Tibial nerve (tissue), 4 donors: Measurements from ENCODE around the gene PTPN14. TPM values are rescaled to one million over a fixed set of nuclear protein-coding genes. Genes with fewer than 3 reads are reported as not detected.

Source experiments
- DNase-seq, 2 donors: peaks; one replicate each; pipeline ENCODE4 v3.0.0-alpha.2; 2019; ENCODE audit warnings: low spot score in 2 of 2
- H3K27ac ChIP-seq, 4 donors: fragments of 200-600 bp; sonication (generic) in 3 of 4; one replicate each; pipeline ENCODE4 v1.5.1; 2017 to 2019; ENCODE audit warnings: mild to moderate bottlenecking in 1 of 4
- H3K27me3 ChIP-seq, 2 donors: fragments of 200-600 bp; sonication (generic) in 1 of 2; one replicate each; pipeline versions ENCODE4 v1.5.1 to v1.6.0; 2017 to 2019
- H3K36me3 ChIP-seq, 3 donors: fragments of 200-600 bp; sonication (generic); one replicate each; pipeline ENCODE4 v1.5.1; 2018 to 2019
- H3K4me1 ChIP-seq, 4 donors: fragments of 200-600 bp; sonication (generic) in 3 of 4; one replicate each; pipeline ENCODE4 v1.5.1; 2017 to 2019
- H3K4me3 ChIP-seq, 4 donors: fragments of 200-600 bp; sonication (generic) in 3 of 4; one replicate each; pipeline ENCODE4 v1.5.1; 2017 to 2019; ENCODE audit warnings: mild to moderate bottlenecking in 1 of 4, moderate library complexity in 1 of 4
- H3K9me3 ChIP-seq, 4 donors: fragments of 200-600 bp; sonication (generic) in 3 of 4; one replicate each; pipeline ENCODE4 v1.5.1; 2017 to 2019
- EP300 ChIP-seq, 2 donors: sonication (generic); formaldehyde crosslinking; IDR thresholded peaks; one replicate each; pipeline ENCODE4 v1.6.1; 2017; ENCODE audit warnings: antibody characterized with exemption in 2 of 2, mild to moderate bottlenecking in 1 of 2
- POLR2A ChIP-seq, 2 donors: fragments of 450-650 bp; IDR thresholded peaks; one replicate each; pipeline ENCODE4 v1.6.1; 2017; ENCODE audit warnings: antibody characterized with exemption in 2 of 2, mild to moderate bottlenecking in 2 of 2, moderate library complexity in 2 of 2
- WGBS, 2 donors: methylation state at CpG; one replicate each; pipeline ENCODE4 v1.1.5; 2018; 5-methylcytosine and 5-hydroxymethylcytosine counted together
- total RNA-seq, 4 donors: library from RNA; depleted of rRNA; stranded (reverse); fragments of >200 nt; gene quantifications; one replicate each; pipeline ENCODE4 v1.1.0, GENCODE V29; 2016
- TF ChIP-seq, protein P1 (sequence below), 5 experiments: fragments of 200-600 bp in 3 of 5; fragments of 450-650 bp in 2 of 5; sonication (generic) in 3 of 5; IDR thresholded peaks; one replicate each; pipeline ENCODE4 v1.5.1; 2016 to 2019; ENCODE audit warnings: antibody characterized with exemption in 5 of 5, mild to moderate bottlenecking in 3 of 5, moderate library complexity in 2 of 5

PTPN14 gene
- total RNA-seq, 4 donors from 2014 or later: 25.8 to 47.4 (median 38.2) TPM

DNA sequence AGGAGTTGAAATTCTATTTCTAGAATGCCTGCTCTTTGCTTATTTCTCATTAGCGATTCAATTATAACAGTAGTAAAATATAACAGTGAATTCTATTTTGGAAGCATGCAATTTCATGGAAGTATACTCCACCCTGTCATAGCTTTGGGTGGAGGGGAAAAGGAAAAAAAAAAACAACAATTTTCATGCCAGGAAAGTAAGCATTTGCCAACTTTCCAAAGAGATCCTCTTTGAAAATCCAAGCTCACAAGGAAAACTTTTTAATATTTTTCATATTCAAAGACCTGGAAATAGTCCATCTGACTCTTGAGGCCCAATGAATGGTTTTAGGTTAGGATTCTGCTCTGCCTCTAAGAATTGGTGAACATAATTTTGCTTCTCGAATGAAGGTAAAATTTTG, 134.5 kb downstream of the PTPN14 start:
- 43 to 53% methylated on average over 2 of the region's 2 CpGs for WGBS, 2 donors
- Histone ChIP-seq H3K27ac (peak overlapping the region in 1 of 4 donors; percentile 55), H3K9me3 (no peaks in the 10 kb centered on the region), H3K36me3 (no peaks in the 10 kb centered on the region), H3K4me3 (no peak overlapping the region), H3K27me3 (no peaks in the 10 kb centered on the region), H3K4me1 (peaks cover 0 to 41% (median 8%) of the 10 kb centered on the region in 4 donors)
- no peak for DNase-seq
- TF ChIP-seq EP300 (IDR thresholded peaks at IDR 0.05): no peak
- TF ChIP-seq, protein P1, sequence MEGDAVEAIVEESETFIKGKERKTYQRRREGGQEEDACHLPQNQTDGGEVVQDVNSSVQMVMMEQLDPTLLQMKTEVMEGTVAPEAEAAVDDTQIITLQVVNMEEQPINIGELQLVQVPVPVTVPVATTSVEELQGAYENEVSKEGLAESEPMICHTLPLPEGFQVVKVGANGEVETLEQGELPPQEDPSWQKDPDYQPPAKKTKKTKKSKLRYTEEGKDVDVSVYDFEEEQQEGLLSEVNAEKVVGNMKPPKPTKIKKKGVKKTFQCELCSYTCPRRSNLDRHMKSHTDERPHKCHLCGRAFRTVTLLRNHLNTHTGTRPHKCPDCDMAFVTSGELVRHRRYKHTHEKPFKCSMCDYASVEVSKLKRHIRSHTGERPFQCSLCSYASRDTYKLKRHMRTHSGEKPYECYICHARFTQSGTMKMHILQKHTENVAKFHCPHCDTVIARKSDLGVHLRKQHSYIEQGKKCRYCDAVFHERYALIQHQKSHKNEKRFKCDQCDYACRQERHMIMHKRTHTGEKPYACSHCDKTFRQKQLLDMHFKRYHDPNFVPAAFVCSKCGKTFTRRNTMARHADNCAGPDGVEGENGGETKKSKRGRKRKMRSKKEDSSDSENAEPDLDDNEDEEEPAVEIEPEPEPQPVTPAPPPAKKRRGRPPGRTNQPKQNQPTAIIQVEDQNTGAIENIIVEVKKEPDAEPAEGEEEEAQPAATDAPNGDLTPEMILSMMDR (IDR thresholded peaks at IDR 0.05): no peak
- TF ChIP-seq POLR2A (IDR thresholded peaks at IDR 0.05): no peak

DNA sequence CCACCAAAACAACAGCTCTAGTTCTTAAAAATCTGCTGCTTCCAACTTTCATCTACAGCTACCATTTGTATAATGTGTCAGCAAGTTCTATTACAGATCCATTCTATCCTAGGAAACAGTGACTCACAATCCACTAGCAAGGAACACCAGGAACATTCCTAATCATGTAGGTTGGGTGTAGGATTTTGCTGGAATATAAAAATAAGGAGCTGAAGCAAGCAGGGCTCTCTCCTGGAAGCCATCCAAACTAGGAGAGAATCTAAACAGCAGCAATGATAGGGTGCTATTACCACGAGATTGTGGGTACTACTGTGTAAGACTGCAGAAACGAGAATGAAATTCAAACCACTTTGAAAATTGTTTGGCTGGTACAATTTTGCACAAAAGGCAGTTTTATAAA, 135.0 kb downstream of the PTPN14 start:
- Histone ChIP-seq H3K27me3 (no peaks in the 10 kb centered on the region), H3K36me3 (peaks cover 0 to 1% (median 0%) of the 10 kb centered on the region in 3 donors), H3K9me3 (no peaks in the 10 kb centered on the region), H3K4me3 (no peak overlapping the region), H3K4me1 (peaks cover 0 to 41% (median 8%) of the 10 kb centered on the region in 4 donors), H3K27ac (peak overlapping the region in 2 of 4 donors; percentile 4 to 55)
- TF ChIP-seq EP300 (IDR thresholded peaks at IDR 0.05): no peak
- 10 to 19% methylated on average over 2 of the region's 2 CpGs for WGBS, 2 donors
- no peak for DNase-seq

DNA sequence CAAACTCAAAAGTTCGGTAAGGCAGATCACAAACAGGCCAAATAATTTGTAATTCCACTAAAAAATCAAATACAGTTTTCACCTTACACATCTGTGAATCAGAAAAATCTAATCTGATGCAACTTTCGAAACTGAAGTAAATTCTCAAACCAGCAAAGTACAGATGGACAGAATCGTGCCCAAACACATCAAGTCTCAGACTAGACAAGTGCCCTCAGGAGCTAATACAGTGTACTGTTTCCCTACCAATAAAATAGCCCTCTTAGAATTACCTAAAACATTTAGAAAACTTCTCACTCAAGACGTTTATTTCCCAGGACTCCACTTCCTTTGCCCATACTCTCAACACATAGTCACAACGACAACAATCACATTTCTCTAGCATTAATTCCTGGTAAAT, 136.3 kb downstream of the PTPN14 start:
- 76 to 84% methylated on average over 5 of the region's 5 CpGs for WGBS, 2 donors
- H3K27ac ChIP-seq: no peak overlapping the region

DNA sequence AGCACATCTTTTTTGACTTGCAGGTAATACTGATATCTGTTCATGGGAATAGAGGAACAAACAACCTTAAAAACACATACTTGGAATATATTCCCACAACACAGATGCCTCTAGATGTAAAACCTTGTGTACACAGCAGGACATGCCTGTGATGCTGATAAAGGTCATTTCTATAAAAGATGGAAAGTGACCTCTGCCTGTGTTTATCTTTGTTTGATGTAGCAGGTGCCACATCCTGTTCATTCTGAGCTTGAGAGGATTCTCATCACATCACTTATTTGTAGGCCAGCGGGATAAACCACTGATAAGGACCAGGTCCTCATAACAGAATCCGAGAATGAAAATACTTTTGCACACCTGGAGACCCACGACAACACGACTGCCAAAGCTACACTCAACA, 136.7 kb downstream of the PTPN14 start:
- WGBS, 2 donors: 86 to 91% methylated on average over 4 of the region's 4 CpGs
- Histone ChIP-seq H3K4me1 (peaks cover 0 to 38% (median 8%) of the 10 kb centered on the region in 4 donors), H3K27ac (no peak overlapping the region), H3K36me3 (peaks cover 0 to 14% (median 0%) of the 10 kb centered on the region in 3 donors), H3K9me3 (no peaks in the 10 kb centered on the region), H3K4me3 (no peak overlapping the region), H3K27me3 (no peaks in the 10 kb centered on the region)
- TF ChIP-seq POLR2A (IDR thresholded peaks at IDR 0.05) (no peak), EP300 (IDR thresholded peaks at IDR 0.05) (no peak)
- TF ChIP-seq, protein P1 (IDR thresholded peaks at IDR 0.05): no peak
- DNase-seq: no peak

More for the DNA sequence above, 136.3 kb downstream of the PTPN14 start:
- Histone ChIP-seq H3K4me3 (no peak overlapping the region), H3K27me3 (no peaks in the 10 kb centered on the region), H3K4me1 (peaks cover 0 to 41% (median 8%) of the 10 kb centered on the region in 4 donors), H3K9me3 (no peaks in the 10 kb centered on the region), H3K36me3 (peaks cover 0 to 13% (median 0%) of the 10 kb centered on the region in 3 donors)
- TF ChIP-seq POLR2A (IDR thresholded peaks at IDR 0.05): no peak
- TF ChIP-seq, protein P1 (IDR thresholded peaks at IDR 0.05): no peak
- no peak for TF ChIP-seq EP300 (IDR thresholded peaks at IDR 0.05)
- DNase-seq: no peak

DNA sequence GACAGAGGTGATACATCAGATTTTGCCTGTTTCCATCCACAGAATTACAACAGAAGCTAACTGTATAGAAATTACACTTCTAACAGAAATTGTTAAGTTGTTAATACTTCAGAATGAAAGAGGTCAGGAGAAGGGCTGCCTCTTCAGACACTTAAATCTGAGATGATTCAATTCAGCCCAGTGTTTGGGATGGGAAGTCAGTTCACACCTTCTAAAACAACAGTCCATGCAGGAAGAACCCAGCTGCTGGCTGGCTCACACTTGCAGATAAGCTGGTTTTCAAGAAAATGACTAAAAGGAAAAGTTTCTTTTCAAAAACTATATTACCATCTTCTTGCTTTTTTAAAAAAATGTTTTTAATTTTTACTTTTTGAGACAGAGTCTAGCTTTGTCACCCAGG, 138.1 kb downstream of the PTPN14 start:
- no peaks in the 10 kb centered on the region for H3K9me3 ChIP-seq
- no peaks in the 10 kb centered on the region for H3K27me3 ChIP-seq
- DNase-seq: no peak
- H3K36me3 ChIP-seq: peaks cover 0 to 14% (median 0%) of the 10 kb centered on the region in 3 donors
- TF ChIP-seq EP300 (IDR thresholded peaks at IDR 0.05): no peak
- TF ChIP-seq, protein P1 (IDR thresholded peaks at IDR 0.05): no peak
- no peak for TF ChIP-seq POLR2A (IDR thresholded peaks at IDR 0.05)
- H3K4me1 ChIP-seq: peaks cover 0 to 24% (median 8%) of the 10 kb centered on the region in 4 donors
- H3K4me3 ChIP-seq: no peak overlapping the region
- H3K27ac ChIP-seq: no peak overlapping the region
